Hippocampal formation (tissue), 2 donors: ENCODE measurements around the gene INS.
"Not testable (repeated sequence)": the region's sequence is repeated elsewhere in the genome, so short reads cannot be mapped to it uniquely, and the experiment has no call there.

Source experiments
- DNase-seq, 2 donors: peaks; one replicate each; lab custom pipeline; 2025; lab: John Stamatoyannopoulos, UW

INS gene

GRCh38 chr11:2132874-2133240 is 28.2 kb downstream of the INS start:
- DNase-seq = no peak

DNA sequence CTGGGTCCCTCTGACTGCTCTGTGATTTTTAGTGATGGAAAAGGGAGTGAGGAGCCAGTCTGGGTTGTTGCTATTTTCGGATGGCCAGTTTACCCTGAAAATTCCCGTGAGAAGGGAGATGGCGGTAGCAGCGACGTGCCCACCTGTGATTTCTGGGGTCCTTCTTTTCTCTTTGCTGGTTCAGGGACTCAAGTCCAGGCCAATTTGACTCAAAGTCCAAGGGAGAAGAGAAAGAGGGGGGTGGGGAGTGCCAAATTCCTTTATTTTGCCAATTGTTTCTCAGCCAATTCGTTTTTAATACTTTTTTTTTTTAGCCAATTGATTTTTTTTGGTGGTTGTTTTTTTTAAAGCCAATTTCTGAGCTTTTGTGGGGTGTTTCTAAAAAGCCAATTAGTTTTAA is 28.8 kb downstream of the INS start:
- no peak for DNase-seq

DNA sequence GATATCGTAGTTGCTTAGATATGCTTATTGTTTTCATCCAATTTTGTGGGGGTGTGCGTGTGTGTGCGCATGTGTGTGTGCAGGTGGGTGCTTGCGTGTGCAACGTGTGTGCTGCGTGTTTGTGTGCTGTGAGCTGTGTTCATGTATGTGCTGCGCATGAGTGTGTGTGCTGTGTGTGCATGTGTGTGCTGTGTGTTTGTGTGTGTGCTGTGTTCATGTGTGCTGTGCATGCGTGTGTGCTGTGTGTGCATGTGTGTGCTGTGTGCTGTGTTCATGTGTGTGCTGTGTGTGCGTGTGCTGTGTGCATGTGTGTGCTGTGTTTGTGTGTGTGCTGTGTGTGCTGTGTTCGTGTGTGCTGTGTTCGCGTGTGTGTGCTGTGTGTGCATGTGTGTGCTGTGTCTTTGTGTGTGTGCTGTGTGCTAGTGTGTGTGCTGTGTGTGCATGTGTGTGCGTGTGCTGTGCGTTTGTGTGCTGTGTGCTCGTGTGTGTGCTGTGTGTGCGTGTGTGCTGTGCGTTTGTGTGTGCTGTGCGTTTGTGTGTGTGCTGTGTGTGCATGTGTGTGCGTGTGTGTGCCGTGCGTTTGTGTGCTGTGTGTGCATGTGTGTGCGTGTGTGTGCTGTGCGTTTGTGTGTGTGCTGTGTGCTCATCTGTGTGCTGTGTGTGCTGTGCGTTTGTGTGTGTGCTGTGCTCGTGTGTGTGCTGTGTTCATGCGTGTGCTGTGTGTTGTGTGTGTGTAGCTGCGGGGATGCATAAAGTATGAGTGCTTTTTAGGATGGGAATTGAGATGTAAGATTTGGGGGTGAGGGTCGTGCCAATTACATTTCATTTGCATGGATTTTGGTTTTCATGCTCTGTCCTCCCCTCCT is 29.4 kb downstream of the INS start:
- DNase-seq = no peak

DNA sequence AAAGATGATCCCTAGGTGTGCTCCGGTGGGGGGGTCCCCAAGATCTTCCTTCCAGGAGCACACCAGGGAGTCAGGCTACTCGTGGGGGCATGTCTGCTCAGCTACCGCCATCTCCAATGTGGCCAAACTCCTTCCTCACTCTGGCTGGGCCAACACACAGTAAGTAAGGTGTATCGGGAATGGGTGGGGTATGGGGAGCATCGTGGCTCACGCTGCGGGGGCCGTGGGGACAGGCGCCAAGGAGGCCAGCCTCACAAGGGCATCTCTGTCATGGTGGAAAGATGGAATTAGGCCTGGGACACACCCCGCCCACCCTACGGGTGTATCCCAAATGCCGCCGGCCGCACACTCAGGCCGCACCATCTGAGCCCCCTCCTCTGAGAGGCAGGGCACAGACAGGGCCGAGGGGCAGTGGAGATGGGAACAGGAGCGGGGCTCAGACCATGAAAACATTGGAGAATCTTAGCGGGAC is 30.1 kb downstream of the INS start:
- no peak for DNase-seq

DNA sequence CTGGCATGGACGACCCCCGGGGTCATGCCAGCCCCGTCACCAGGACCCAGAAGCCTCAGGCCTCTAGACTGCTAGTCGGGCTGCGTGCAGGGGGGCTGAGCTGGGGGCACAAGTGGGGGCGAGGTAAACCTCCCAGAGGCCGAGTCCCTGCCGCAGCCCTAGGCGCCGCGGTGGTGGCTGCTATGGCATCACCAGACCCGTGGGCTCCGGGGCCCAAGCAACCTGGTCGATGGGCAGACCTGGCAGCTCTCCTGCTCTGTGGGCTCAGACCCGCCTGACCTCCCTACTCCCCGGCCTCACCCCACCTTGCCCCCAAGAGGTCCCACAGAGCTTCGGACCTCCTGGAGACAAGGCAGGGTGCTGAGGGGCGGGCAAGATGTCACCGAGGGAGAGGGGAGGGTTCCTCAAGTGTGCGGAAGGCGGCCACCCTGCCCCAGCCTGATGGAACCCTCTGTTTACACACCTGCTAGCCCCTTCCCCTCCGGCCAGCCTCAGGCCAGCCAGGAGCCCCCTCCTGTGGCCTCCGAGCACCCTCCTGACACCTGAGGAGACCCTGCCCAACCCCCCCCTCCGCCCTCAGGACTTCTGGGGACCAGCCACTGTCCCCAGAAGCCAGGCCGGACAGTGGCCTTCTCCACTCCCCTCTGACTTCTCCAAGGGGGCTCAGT is 31.2 kb downstream of the INS start:
- DNase-seq = no peak

- no peak for DNase-seq
Measured at GRCh38 chr11:2129308-2129698, 31.7 kb downstream of the INS start.

DNA sequence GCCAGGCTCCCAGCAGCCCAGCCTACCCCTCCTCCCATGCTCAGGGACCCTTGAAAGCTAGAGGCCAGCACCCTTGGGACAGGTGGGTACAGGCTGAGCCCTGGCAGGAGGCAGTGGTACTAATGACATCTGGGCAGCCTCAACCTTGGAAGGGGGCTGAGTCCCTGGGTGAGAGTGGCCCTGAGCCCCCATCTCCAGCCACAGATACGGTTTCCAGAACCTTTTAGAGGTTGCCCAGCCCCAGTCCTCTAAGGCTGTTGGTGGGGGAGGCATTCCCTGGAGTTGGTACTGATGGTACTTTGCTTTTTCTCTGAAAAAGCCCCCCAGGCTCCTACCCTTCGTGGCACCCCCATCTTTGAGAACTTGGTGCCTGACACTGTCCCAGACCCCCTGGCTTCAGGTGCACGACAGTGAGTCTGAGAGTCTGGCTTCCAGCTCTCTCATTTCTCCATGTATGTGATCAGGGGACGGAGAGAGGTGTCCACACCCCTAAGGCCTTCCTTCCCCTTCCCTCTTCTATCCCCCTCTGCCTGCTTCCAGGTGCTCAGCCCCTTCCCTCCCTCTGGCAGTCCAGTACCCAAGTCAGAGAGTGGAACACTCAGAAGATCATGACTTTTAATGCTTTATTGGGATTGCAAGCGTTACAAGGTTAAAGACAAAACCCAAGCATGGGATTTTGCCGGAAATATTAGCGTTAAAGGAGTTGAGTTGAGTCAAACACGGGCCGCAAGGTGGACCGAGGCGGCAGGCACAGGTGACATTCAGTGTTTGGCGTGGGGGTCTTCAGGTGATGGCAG is 32.3 kb downstream of the INS start:
- DNase-seq = no peak

GRCh38 chr11:2128130-2128510 is 32.9 kb downstream of the INS start:
- DNase-seq = no peak

DNA sequence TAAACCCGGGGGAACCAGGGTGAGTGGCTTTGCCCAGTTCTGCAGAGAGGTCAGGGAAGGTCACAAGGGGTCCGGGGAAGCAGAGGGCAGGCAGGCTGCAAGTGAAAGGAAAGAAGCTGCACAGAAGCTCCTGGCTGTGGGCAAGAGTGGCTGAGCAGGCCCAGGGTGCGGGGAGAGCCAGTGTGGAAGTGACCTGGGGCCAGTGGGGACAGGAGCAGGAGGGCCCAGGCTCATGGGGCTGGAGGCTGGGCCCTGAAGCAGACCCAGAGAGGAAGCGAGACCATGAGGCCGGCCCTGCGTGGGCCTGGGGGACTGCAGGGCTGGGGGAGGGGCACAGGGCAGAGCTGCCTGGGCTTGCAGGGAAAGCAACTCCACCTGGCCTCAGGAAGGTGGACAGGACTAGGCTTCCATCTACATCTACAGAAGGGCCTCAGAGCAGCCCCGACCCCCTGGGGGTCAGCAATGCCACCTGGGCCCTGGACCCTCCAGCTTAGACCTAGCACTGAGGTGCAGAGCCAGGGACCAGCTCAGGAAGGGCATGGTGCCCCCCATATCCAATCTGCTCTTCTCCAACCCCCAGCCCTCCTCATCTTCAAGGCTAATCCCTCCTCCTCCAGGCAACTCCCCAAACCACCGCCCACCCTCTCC is 33.4 kb downstream of the INS start:
- no peak for DNase-seq

DNA sequence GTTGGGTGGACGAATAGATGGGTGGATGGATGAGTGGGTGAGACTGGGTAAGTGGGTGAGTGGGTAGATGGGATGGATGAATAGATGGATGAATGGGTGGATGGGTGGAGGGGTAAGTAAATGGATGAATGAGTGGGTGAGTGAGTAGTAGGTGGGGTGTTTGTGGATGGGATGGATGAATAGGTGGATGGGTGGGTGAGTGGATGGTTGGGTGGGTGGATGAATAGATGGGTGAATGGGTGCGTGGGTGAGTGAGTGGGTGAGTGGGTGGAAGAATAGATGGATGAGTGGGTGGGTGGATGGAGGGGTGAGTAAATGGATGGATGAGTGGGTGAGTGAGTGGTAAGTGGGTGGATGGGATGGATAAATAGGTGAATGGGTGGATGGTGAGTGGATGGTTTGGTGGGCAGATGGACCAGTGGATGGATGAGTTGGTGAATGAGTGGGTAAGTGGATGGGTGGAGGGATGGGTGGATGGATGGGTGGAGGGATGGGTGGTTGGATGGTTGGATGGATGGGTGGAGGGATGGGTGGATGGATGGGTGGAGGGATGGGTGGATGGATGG is 34.4 kb downstream of the INS start:
- DNase-seq = no peak

DNA sequence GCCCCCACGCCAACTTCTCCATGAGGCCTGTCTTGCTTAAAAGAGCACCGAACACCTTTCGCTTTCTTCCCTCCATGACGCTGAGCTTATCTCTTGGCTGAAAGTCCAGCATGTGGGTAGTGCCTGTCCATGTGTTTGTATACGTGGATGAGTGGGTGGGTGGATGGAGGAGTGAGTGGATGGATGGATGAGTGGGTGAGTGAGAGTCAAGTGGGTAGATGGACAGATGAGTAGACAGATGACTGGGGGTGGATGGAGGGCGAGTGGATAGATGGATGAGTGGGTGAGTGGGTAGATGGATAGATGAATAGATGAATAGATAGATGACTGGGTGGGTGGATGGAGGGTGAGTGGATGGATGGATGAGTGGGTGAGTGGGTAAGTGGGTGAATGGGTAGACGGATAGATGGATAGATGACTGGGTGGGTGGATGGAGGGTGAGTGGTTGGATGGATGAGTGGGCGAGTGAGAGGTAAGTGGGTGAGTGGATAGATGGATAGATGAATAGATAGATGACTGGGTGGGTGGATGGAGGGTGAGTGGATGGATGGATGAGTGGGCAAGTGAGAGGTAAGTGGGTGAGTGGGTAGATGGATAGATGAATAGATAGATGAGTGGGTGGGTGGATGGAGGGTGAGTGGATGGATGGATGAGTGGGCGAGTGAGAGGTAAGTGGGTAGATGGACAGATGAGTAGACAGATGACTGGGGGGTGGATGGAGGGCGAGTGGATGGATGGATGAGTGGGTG is 36.1 kb downstream of the INS start:
- not testable (repeated sequence) for DNase-seq

DNA sequence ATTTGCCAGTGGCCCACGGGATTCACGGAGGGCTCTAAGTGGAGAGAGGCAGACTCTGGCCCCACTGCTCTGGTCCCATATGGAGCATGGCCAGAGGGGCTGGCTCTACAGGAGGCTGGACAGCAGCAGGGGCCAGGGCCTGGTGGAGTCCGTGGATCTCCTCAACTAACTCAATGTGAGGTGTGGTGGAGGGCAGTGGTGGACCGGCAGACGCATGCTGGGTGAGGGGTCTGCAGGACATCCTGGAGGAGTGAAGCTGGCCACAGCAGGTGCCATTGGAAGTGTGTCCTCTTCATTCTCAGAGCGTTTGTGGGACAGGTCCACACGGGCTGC is 37.4 kb downstream of the INS start:
- no peak for DNase-seq

DNA sequence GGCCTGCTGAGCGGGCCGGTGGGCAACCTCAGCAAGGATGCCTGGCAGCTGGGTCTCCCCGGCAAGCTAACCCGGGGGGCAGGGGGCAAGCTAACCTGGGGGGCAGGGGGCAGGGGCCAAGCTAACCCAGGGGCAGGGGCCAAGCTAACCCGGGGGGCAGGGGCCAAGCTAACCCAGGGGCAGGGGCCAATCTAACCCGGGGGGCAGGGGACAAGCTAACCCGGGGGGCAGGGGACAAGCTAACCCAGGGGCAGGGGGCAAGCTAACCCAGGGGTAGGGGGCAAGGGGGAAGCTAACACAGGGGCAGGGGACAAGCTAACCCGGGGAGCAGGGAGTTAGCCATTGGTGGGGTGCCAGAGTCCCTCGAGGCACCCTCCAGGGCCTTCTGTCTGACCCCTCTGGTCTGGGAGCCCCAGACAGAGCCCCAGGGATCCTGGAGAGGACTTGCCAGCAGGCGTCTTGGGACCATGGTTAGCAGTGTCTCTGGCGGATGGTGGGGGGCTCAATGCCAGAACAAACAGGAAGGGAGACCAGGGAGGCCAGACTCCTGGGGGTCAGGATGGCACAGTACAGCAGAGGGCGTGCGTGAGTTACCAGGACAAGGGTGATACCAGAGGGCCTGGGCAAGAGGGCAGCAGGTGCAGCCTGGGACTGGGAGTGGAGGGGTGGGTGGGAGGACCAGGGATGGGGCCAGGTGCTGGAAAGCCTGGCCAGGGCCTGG is 37.9 kb downstream of the INS start:
- DNase-seq = no peak

DNA sequence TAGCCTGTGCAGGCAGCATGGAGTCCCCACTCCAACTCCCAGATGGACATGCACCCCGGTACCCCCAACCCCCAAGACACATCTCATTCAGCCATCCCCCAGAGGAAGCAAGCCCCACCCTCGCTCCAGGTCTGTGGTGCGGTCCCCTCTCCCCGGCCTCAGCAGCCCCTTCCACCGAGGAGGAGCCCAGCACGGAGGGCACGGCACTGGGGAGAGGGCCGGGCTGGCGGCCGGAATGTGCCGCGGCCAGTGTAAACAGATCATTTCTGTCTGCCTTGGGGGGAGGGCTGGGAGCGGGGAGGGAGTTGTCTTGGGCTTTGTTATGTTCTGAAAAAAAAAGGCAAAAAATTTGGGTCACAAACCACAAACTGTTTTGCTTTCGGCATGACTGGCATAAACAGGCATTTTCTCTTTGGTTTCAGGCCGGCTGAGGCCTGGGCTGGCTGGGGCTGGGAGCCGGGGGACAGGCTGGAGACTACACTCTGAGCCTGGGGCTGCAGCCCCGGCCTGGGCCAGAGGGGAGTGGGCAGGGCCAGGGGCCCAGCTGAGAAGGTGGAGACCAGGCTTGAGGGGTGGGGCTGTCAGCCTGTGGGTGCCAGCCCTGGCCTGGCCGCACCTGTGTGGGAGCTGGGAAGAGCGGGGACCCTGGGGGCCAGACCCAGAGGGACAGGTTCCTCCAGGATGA is 38.6 kb downstream of the INS start:
- no peak for DNase-seq

- DNase-seq = no peak
Measured at GRCh38 chr11:2121227-2122130, 39.5 kb downstream of the INS start.

- no peak for DNase-seq
Measured at GRCh38 chr11:2120359-2121100, 40.5 kb downstream of the INS start.

DNA sequence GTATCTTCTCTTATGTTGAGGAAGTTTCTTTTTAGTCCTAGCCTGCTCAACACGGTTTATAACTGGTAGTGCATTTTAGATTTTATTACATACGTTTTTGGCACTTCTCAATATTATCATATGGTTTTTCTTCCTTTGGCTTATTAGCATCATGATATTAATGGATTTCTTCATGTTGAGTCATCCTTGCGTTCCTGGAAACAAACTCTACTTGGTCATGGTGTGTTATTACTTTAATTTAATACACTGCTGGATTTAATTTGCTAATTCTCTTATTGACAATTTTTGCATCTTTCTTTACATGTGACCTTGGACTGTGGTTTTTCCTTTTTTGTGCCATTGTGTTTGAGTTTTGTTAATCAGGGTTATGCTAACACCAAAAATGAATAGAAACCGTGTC is 42.3 kb downstream of the INS start:
- no peak for DNase-seq

DNA sequence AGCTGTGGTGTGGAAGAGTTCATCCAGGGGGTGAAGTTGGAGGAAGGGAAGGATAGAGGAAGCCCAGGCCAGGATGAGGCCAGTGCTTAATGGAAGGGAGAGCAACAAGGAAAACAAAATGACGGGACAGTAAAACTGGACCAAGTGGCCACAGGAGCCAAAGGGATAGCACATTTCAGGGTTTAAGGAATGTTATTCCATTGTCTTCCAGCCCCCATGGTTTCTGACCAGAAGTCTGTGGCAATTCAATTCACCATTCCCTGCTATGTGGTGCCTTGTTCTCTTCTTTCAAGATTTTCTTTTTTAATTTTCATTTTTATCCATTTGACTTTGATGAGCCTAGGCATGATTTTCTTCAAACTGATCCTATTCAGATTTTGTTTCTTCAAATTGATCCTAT is 44.3 kb downstream of the INS start:
- no peak for DNase-seq
